Skeletal muscle satellite cell (primary cell): Measurements from ENCODE around the gene GUCY2D.
"Not testable (repeated sequence)": the region's sequence is repeated elsewhere in the genome, so short reads cannot be mapped to it uniquely, and the experiment has no call there.

Experiments
- H3K27me3 ChIP-seq: 2 replicates; pipeline ENCODE4 v1.7.0; 2013; ENCODE audit warnings: low read length; ENCODE audit not compliant: control insufficient read depth, insufficient read depth
- H3K36me3 ChIP-seq: 2 replicates; pipeline ENCODE4 v1.7.0; 2013; ENCODE audit warnings: mild to moderate bottlenecking, control low read depth, low read length; ENCODE audit not compliant: insufficient read depth
- H3K4me1 ChIP-seq: 2 replicates; pipeline ENCODE4 v1.7.0; 2013; ENCODE audit warnings: low read length; ENCODE audit not compliant: control insufficient read depth, insufficient read depth
- H3K4me2 ChIP-seq: 2 replicates; pipeline ENCODE4 v1.7.0; 2013; ENCODE audit warnings: mild to moderate bottlenecking, low read length
- H3K4me3 ChIP-seq: 2 replicates; pipeline ENCODE4 v1.7.0; 2013; ENCODE audit warnings: low read length
- H3K9ac ChIP-seq: 2 replicates; pipeline ENCODE4 v1.7.0; 2013; ENCODE audit warnings: mild to moderate bottlenecking, low read depth, low read length, moderate library complexity
- H3K9me3 ChIP-seq: replicated peaks from 2 replicates; pipeline ENCODE4 v1.7.0; 2013; ENCODE audit warnings: mild to moderate bottlenecking, control low read depth, low read length

Gene GUCY2D

DNA sequence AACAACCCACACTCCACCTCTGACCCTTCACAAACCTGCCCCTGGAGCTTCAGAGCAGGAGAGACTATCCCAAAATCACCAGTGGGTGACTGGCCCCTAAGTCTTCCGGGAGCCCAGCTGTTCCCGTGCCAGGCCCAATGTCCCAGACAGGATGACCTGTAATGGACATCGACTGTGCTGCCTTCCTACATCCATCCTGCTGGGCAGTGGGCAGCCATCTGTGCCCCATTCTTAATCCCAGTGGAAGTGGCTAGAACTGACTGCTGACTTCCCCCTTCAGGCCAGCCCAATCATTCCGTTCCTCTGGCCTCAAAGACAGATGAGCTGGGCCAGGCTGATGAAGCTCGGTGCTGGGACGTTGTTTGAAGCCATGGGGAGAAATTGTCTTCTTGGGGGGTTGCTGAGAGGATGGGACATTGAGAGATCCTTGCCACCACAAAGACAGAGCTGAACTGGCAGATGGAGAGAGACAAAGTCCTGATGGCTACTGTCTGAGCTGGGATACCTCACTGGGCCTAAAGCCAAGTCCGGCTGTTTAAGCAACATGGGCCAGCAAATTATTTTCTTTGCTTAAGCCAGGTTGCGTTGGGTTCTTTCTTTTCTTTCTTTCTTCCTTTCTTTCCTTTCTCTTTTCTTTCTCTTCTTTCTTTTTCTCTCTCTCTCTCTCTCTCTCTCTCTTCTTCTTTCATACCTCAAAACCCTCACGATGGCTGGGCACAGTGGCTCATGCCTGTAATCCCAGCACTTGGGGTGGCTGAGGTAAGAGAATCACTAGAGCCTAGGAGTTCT lies 18.6 kb downstream of the GUCY2D start:
- H3K36me3 ChIP-seq: no peaks in the 10 kb centered on the region
- no peaks in the 10 kb centered on the region for H3K9me3 ChIP-seq
- no peak overlapping the region for H3K4me2 ChIP-seq
- H3K9ac ChIP-seq: no peak overlapping the region
- peaks cover 30% of the 10 kb centered on the region for H3K4me1 ChIP-seq
- H3K4me3 ChIP-seq: no peak overlapping the region
- peaks cover 7% of the 10 kb centered on the region for H3K27me3 ChIP-seq

DNA sequence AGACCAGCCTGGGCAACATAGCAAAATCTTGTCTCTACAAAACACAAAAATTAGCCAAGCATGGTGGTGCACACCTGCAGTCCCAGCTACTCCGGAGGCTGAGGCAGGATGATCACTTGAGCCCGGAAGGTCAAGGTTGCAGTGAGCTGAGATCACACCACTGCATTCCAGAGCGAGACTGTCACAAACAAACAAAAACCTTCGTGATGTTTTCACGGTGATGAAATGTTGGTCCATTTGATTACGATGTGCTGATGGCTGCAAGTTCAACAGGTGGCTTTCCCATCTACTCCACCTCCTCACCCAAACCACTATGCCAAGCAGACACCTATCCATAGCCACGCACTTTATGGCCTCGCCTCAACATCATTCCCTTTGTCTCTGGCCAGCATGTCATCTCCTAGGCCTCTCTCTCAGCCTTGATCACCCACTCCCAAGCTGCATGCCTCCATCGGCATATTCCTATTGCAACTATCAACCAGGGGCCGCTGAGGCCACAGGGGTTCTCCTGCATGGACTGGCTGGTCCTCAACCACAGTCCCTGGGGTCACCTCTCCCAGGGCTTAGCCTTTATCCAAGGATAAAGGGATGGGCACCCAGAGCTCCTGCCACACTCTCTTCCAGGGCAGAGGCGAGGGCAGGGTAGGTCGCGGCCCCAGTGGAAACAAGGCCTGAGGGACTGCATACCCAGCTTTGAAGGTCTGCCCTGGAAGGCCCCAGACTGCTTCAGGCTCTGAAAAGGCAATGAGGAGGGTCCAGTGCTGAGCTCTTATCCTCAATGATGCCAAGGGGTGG lies 19.3 kb downstream of the GUCY2D start:
- H3K4me2 ChIP-seq: no peak overlapping the region
- H3K4me1 ChIP-seq: peaks cover 26% of the 10 kb centered on the region
- H3K36me3 ChIP-seq: no peaks in the 10 kb centered on the region
- H3K9ac ChIP-seq: no peak overlapping the region
- peaks cover 11% of the 10 kb centered on the region for H3K27me3 ChIP-seq
- no peak overlapping the region for H3K4me3 ChIP-seq
- H3K9me3 ChIP-seq: no peaks in the 10 kb centered on the region

DNA sequence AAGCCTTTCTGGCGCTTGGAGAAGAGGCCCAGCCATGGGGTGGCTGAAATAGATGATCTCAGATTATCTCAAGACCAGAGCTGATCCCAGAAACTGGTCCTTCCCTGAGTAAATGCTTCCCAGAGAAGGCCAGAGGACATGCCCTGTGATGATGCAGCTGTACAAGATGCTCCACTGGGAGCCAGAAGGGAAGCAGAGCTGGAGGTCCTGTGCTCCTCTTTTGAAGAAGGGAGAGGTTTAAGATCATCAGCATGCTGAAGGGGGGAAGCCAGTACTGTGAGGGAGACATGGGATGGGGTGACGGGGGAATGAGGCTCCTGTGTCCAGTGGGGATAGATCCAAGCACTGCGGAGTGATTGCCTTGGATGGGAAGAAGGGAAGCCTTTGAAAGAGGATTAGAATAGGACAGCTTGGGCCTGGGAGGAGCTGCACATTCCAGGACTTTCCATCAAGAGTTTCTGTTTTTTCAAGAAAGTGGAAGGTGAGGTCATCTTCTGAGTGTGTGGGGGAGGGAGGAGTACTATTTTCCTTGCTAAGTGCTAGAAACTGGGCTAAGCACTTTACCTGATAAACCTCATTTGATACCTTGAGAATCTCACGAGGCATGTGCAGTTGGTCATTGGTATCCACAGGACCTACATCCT lies 20.1 kb downstream of the GUCY2D start:
- H3K36me3 ChIP-seq: no peaks in the 10 kb centered on the region
- H3K4me1 ChIP-seq: peaks cover 19% of the 10 kb centered on the region
- no peak overlapping the region for H3K9ac ChIP-seq
- H3K4me3 ChIP-seq: no peak overlapping the region
- no peak overlapping the region for H3K4me2 ChIP-seq
- H3K9me3 ChIP-seq: no peaks in the 10 kb centered on the region
- H3K27me3 ChIP-seq: peaks cover 16% of the 10 kb centered on the region

DNA sequence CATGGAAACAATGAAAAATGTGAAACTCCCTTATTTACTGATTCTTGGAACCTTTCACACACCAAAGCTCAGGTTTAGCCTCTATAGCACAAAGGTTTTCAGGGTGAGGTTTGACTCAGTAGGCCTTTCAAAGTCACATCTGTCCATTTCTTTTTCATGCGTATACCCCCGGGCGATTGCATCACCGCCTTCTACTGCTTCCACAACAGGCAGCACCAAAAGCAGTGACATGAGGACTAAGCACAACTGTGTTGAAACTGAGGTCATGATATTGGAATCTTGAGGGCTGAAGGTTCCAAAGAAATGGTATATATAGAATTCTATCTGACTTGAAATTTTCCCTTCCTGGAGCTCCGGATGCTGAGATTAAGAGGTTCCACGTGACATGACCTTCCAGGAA lies 21.7 kb downstream of the GUCY2D start:
- H3K4me2 ChIP-seq, H3K9me3 ChIP-seq, H3K36me3 ChIP-seq, H3K4me3 ChIP-seq, H3K9ac ChIP-seq: not testable (repeated sequence)
- peaks cover 33% of the 10 kb centered on the region for H3K27me3 ChIP-seq
- H3K4me1 ChIP-seq: peaks cover 15% of the 10 kb centered on the region

DNA sequence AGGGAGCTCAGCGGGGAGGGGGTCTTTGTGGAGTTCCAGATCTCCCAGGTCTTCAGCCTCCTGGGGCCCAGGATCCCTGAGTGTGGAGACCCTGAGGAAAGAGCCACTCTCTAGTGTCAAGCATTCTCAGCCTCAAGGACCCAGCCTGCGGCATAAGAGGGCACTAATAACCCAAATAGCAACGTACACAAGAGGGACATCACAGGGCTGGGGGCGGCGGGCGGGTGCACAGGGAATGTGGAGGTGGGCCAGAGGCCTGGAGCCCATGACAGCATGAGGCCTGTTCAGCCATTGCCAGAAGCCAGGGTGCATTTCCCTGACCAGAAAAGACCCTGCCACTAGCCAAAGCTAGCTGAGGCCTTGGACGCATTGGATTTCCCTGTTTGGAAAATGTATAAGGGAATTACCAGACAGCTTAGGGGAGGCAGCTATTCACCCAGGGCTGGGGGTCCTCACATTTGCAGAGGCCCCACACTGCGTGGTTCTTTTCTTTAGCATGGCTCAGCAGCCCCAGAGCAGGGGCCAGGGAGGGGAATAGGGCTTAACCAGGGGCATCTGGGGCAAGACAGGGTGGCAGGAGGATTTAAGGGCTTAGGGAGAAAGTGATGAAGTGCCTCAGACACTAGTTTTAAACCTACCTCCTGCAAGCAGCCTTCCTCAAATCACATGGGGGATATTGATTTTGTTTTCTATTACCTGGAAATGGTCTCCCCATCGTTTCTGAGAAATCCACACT lies 22.9 kb downstream of the GUCY2D start:
- Histone ChIP-seq H3K4me3 (no peak overlapping the region), H3K27me3 (peaks cover 37% of the 10 kb centered on the region), H3K4me2 (no peak overlapping the region)

DNA sequence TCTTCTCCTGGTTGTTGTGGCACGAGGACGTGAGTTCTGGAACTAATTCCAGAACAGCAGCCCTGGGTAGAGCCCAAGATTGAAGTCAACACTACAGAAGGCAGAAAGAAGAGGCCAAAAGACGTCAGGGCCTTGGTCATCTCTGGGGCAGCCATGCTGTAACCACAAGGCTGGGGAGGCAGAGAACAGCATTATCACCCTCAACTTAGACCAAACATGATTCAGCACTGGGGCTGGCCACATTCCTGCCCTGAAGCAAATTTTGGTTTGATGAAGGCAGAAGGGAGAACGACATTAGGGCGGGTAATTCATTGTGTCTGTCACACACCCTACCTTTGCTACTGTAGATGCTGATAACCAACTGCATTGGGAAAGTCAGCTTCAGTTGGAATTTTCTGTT lies 26.7 kb downstream of the GUCY2D start:
- H3K4me3 ChIP-seq: no peak overlapping the region
- no peaks in the 10 kb centered on the region for H3K4me1 ChIP-seq
- H3K36me3 ChIP-seq: no peaks in the 10 kb centered on the region
- no peak overlapping the region for H3K9ac ChIP-seq
- H3K4me2 ChIP-seq: no peak overlapping the region
- peaks cover 48% of the 10 kb centered on the region for H3K27me3 ChIP-seq
- no peaks in the 10 kb centered on the region for H3K9me3 ChIP-seq

More for the DNA sequence above, 22.9 kb downstream of the GUCY2D start:
- no peaks in the 10 kb centered on the region for H3K36me3 ChIP-seq
- H3K9ac ChIP-seq: no peak overlapping the region
- H3K9me3 ChIP-seq: no peaks in the 10 kb centered on the region
- peaks cover 5% of the 10 kb centered on the region for H3K4me1 ChIP-seq

DNA sequence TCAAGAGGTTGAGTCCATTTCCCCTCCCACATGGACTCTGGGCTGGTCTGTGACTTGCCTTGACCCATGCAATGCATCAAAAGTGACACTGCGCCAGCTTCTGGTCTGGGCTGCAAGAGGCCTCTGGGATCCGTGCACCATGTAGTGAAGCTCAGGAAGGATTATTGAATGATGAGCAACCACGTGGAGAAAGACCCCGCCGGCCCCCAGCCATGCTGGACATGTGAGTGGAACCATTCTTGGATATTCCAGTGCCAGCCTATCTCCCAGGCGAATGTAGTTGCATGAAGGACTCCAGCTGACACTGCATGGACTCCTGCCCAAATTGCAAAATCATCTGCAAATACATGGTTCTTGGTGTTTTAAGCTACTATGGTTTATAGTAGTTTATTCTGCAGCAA lies 28.8 kb downstream of the GUCY2D start:
- H3K9ac ChIP-seq: no peak overlapping the region
- H3K36me3 ChIP-seq: no peaks in the 10 kb centered on the region
- H3K9me3 ChIP-seq: no peaks in the 10 kb centered on the region
- H3K4me1 ChIP-seq: no peaks in the 10 kb centered on the region
- H3K4me2 ChIP-seq: no peak overlapping the region
- H3K27me3 ChIP-seq: peaks cover 56% of the 10 kb centered on the region
- no peak overlapping the region for H3K4me3 ChIP-seq

DNA sequence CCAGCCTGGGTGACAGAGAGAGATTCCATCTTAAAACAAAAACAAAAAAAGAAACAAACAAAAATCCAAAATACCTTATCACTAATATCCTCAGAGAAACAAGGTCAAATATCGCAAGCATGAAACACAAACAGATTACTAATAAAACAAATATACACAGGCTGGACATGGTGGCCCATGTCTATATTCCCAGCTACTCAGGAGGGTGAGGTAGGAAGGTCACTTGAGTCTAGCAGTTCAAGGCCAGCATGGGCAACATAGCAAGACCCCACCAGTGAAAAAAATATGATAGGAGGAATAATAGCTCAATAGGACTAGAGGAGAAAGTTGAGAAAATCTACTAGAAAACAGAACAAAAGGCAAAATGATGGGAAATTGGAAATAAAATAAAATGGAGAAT lies 29.5 kb downstream of the GUCY2D start:
- Histone ChIP-seq H3K36me3 (no peaks in the 10 kb centered on the region), H3K4me2 (no peak overlapping the region), H3K27me3 (peaks cover 53% of the 10 kb centered on the region), H3K9me3 (no peaks in the 10 kb centered on the region), H3K4me1 (no peaks in the 10 kb centered on the region), H3K4me3 (no peak overlapping the region), H3K9ac (no peak overlapping the region)

DNA sequence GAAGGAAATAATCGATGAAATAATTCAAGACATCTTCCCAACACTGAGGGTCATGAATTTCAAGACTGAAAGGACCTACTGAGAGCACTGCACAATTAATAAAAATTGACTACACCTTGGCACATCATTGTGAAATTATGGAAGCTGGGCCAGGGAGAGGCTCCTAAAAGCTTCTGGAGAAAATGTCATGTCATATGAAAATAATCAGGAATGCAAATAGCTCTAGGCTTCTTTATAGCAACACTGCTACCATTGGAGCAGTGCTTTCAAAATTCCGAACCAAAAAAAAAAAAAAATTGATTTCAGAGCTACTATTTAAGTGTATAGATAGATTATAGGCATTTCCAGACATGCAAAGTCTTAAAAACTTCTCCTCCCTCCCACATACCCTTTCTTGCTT lies 30.0 kb downstream of the GUCY2D start:
- Histone ChIP-seq H3K36me3 (no peaks in the 10 kb centered on the region), H3K4me2 (no peak overlapping the region), H3K9ac (no peak overlapping the region), H3K4me3 (no peak overlapping the region), H3K9me3 (no peaks in the 10 kb centered on the region), H3K4me1 (no peaks in the 10 kb centered on the region), H3K27me3 (peaks cover 49% of the 10 kb centered on the region)

DNA sequence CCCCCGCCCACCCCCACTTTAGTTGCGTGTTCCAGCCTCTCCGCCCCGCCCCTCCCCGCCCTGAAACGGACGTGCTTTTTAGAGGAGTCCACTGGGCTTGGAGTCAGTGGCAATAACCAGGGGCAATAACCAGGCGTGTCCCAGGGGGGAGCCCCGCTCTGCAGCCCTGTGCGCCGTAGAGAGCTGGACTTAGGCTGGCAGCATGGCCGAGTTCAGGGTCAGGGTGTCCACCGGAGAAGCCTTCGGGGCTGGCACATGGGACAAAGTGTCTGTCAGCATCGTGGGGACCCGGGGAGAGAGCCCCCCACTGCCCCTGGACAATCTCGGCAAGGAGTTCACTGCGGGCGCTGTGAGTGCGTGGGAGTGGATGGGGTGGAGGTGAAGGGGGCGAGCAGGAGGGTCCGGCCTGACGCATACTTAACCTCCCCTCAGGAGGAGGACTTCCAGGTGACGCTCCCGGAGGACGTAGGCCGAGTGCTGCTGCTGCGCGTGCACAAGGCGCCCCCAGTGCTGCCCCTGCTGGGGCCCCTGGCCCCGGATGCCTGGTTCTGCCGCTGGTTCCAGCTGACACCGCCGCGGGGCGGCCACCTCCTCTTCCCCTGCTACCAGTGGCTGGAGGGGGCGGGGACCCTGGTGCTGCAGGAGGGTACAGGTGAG lies 36.7 kb downstream of the GUCY2D start, which contains the start of gene ALOX15B:
TSS of gene ALOX15B (plus strand) at position 106 of the 657 bp plus-strand sequence. CDS start at position 203, 97 bp downstream.
- Histone ChIP-seq H3K4me2 (peak within 1 kb of the TSS; percentile 71), H3K9ac (no peak within 1 kb of the TSS), H3K4me3 (peak within 1 kb of the TSS; percentile 60), H3K27me3 (peaks cover 22% of the 10 kb centered on the region), H3K4me1 (peaks cover 26% of the 10 kb centered on the region), H3K9me3 (no peaks in the 10 kb centered on the region), H3K36me3 (no peaks in the 10 kb centered on the region)
